Lung microvascular endothelial cell (primary cell): ENCODE measurements around the gene CA9. TPM values are rescaled to one million over a fixed set of nuclear protein-coding genes. Genes with fewer than 3 reads are reported as not detected.

Experiments used
- DNase-seq, 2 donors: peaks; one replicate each; pipeline versions ENCODE4 v3.0.0 to v3.0.0-alpha.2; 2010; ENCODE audit warnings: low read depth in 2 of 2
- total RNA-seq: library from RNA; depleted of rRNA; stranded (reverse); fragments of >200 nt; gene quantifications from 2 replicates; pipeline ENCODE4 v1.2.1, GENCODE V29; 2014

CA9 gene
- total RNA-seq, 1 donor from 2014 or later: not detected

GRCh38 chr9:35651956-35652828 is 21.5 kb upstream of the CA9 start:
- no peak for DNase-seq

GRCh38 chr9:35652829-35653209 is 20.9 kb upstream of the CA9 start:
- no peak for DNase-seq

GRCh38 chr9:35653611-35654010 is 20.1 kb upstream of the CA9 start:
- DNase-seq: no peak

GRCh38 chr9:35656348-35656747 is 17.4 kb upstream of the CA9 start:
- no peak for DNase-seq

GRCh38 chr9:35656831-35657545 is 16.7 kb upstream of the CA9 start:
- peak in 1 of 2 donors; percentile 8 for DNase-seq

- DNase-seq: peak; percentile 99 to 100
Measured at GRCh38 chr9:35657546-35658136, 16.1 kb upstream of the CA9 start, which contains the start of gene RMRP. TSS of gene RMRP (minus strand) at chr9:35658019.

- peak; percentile 89 to 92 for DNase-seq
Measured at GRCh38 chr9:35658137-35658967, 15.4 kb upstream of the CA9 start, which contains the start of gene CCDC107. TSS of gene CCDC107 (plus strand) at chr9:35658292. CDS start at chr9:35658380, 88 bp downstream.

GRCh38 chr9:35658968-35659220 is 14.8 kb upstream of the CA9 start:
- DNase-seq: peak; percentile 55 to 59

- peak in 1 of 2 donors; percentile 62 for DNase-seq
Measured at GRCh38 chr9:35659340-35659739, 14.4 kb upstream of the CA9 start.

- DNase-seq: peak; percentile 30 to 41
Measured at GRCh38 chr9:35660966-35661415, 12.7 kb upstream of the CA9 start.

GRCh38 chr9:35661756-35662350 is 11.9 kb upstream of the CA9 start:
- no peak for DNase-seq

GRCh38 chr9:35662437-35662836 is 11.3 kb upstream of the CA9 start:
- DNase-seq: no peak

- peak; percentile 74 to 79 for DNase-seq
Measured at GRCh38 chr9:35664531-35665470, 8.9 kb upstream of the CA9 start, which contains the start of gene ARHGEF39. TSS of gene ARHGEF39 (minus strand) at chr9:35665195. CDS start at chr9:35665169, 26 bp downstream.

- no peak for DNase-seq
Measured at GRCh38 chr9:35665471-35665818, 8.3 kb upstream of the CA9 start.

GRCh38 chr9:35666045-35666444 is 7.7 kb upstream of the CA9 start:
- no peak for DNase-seq

GRCh38 chr9:35666549-35666948 is 7.2 kb upstream of the CA9 start:
- DNase-seq: no peak

- no peak for DNase-seq
Measured at GRCh38 chr9:35667939-35668338, 5.8 kb upstream of the CA9 start.

GRCh38 chr9:35669331-35670145 is 4.2 kb upstream of the CA9 start:
- DNase-seq: peak; percentile 24 to 28

- DNase-seq: no peak
Measured at GRCh38 chr9:35674025-35674361, 265 bp downstream of the CA9 start.
